Activated CD8-positive, alpha-beta memory T cell treated with anti-CD3 and anti-CD28 coated beads, Interleukin-2, amount 50 U/mL, for 1 hour (primary cell): ENCODE results near the gene SYMPK.

ENCODE experiments used
- DNase-seq: peaks from one replicate; pipeline ENCODE4 v3.0.0-alpha.2; 2020; ENCODE audit errors: extremely low read depth

SYMPK gene

GRCh38 chr19:45866400-45867176, 3.6 kb upstream of the SYMPK start:
- DNase-seq, result no peak

- no peak for DNase-seq
Observed at GRCh38 chr19:45865269-45865948, 2.5 kb upstream of the SYMPK start.

- DNase-seq, result no peak
Observed at GRCh38 chr19:45864629-45865082, 1.7 kb upstream of the SYMPK start.

- no peak for DNase-seq
Observed at GRCh38 chr19:45863840-45864628, 1.1 kb upstream of the SYMPK start, which contains the start of gene FOXA3. Gene FOXA3, plus strand, starts transcription at chr19:45864326. Its CDS starts 131 bp downstream, at chr19:45864457.

- DNase-seq, result no peak
Observed at GRCh38 chr19:45863335-45863839, 440 bp upstream of the SYMPK start.

- no peak for DNase-seq
Observed at GRCh38 chr19:45862271-45862563, 730 bp downstream of the SYMPK start.

- no peak for DNase-seq
Observed at GRCh38 chr19:45860359-45861259, 2.3 kb downstream of the SYMPK start.

- no peak for DNase-seq
Observed at GRCh38 chr19:45854167-45854778, 8.7 kb downstream of the SYMPK start.

- no peak for DNase-seq
Observed at GRCh38 chr19:45852983-45853382, 10.0 kb downstream of the SYMPK start.

- DNase-seq, result no peak
Observed at GRCh38 chr19:45852145-45852750, 10.7 kb downstream of the SYMPK start.

GRCh38 chr19:45848922-45849321, 14.0 kb downstream of the SYMPK start:
- DNase-seq, result no peak

GRCh38 chr19:45847663-45848062, 15.3 kb downstream of the SYMPK start:
- DNase-seq, result no peak

- DNase-seq, result no peak
Observed at GRCh38 chr19:45842198-45842597, 20.7 kb downstream of the SYMPK start.

- DNase-seq, result no peak
Observed at GRCh38 chr19:45834970-45835369, 28.0 kb downstream of the SYMPK start.

GRCh38 chr19:45828945-45829344, 34.0 kb downstream of the SYMPK start:
- no peak for DNase-seq

- DNase-seq, result no peak
Observed at GRCh38 chr19:45828523-45828922, 34.4 kb downstream of the SYMPK start.

GRCh38 chr19:45827459-45828093, 35.4 kb downstream of the SYMPK start:
- DNase-seq, result no peak

- no peak for DNase-seq
Observed at GRCh38 chr19:45826934-45827333, 36.0 kb downstream of the SYMPK start.

- no peak for DNase-seq
Observed at GRCh38 chr19:45825917-45826893, 36.7 kb downstream of the SYMPK start.
